Occipital lobe (tissue), 2 donors: ENCODE data around the gene POLR1H. TPM values are rescaled to one million over a fixed set of nuclear protein-coding genes. Genes with fewer than 3 reads are reported as not detected.

ENCODE experiments used
- small RNA-seq: library from RNA; depleted of rRNA; stranded (forward); fragments of <200 nt; gene quantifications from one replicate; pipeline ENCODE3, GENCODE V24; 2014
- total RNA-seq: library from RNA; depleted of rRNA; stranded (reverse); fragments of >200 nt; gene quantifications from one replicate; pipeline ENCODE4 v1.2.3, GENCODE V29; 2014

The POLR1H gene
- total RNA-seq, 1 donor from 2014 or later = 13.9 TPM

Small RNAs within 50 kb of the gene (small RNA-seq; reads per million reads assigned to genes)
- gene RF02218 (not detected), gene RF02219 (not detected), gene RF02220 (not detected)

Other genes starting within 250 kb of the POLR1H start
- not detected for gene HLA-G, start 233.4 kb upstream of the POLR1H start, total RNA-seq
- 46.6 TPM for gene HLA-A, start 118.7 kb upstream of the POLR1H start, total RNA-seq
- gene PPP1R11, start 5.9 kb downstream of the POLR1H start, total RNA-seq = 15.8 TPM
- gene RNF39, start 14.5 kb downstream of the POLR1H start, total RNA-seq = not detected
- not detected for gene TRIM31, start 51.8 kb downstream of the POLR1H start, total RNA-seq
- not detected for gene TRIM40, start 74.9 kb downstream of the POLR1H start, total RNA-seq
- 0.31 TPM for gene TRIM10, start 99.9 kb downstream of the POLR1H start, total RNA-seq
- gene TRIM15, start 102.3 kb downstream of the POLR1H start, total RNA-seq = not detected
- 12.8 TPM for gene TRIM26, start 152.1 kb downstream of the POLR1H start, total RNA-seq